ENCODE data around the gene DNAH8.

The DNAH8 gene

GRCh38 chr6:39049575-39050283 lies 334.6 kb downstream of the DNAH8 start:
- no peak for DNase-seq (ENCODE audit: low read depth in 1 of 2, low spot score in 1 of 2)

GRCh38 chr6:39050453-39051112 lies 335.5 kb downstream of the DNAH8 start:
- no peak for DNase-seq (ENCODE audit: low read depth in 1 of 2, low spot score in 1 of 2)

DNA sequence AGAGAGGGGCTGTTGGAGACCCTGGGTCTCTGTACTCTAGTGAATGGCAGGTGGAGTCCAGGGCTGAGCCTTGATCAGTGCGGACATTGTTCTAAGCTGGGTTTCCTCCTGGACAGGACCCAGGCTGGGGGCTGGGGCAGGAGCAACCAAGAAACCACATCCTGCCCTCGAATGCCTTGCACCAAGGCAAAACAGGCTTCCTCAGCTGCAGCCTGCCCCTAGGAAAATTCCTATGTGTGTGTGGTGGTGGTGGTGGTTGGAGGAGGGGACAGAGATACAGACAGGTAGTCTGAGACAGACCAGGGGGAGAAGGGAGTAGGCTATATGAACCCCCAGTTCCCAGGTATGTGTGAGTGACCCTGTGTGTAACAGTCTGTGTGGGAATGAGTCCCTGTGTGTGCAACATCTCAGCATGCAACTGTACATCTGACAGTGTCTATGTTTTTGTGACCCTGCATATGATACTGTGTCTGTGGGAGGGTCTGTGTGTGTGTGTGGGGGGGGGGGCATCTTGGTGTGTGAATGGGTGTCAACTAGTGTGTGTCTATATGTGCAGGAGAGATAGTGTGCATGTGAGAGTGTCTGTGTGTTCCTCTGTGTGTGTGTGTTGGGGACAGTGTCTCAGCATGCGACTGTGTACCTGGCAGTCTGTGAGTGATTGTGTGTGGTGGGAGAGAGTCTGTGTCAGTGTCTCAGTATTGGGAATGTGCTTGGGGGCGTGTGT lies 336.4 kb downstream of the DNAH8 start:
- no peak for DNase-seq (ENCODE audit: low read depth in 1 of 2, low spot score in 1 of 2)

DNA sequence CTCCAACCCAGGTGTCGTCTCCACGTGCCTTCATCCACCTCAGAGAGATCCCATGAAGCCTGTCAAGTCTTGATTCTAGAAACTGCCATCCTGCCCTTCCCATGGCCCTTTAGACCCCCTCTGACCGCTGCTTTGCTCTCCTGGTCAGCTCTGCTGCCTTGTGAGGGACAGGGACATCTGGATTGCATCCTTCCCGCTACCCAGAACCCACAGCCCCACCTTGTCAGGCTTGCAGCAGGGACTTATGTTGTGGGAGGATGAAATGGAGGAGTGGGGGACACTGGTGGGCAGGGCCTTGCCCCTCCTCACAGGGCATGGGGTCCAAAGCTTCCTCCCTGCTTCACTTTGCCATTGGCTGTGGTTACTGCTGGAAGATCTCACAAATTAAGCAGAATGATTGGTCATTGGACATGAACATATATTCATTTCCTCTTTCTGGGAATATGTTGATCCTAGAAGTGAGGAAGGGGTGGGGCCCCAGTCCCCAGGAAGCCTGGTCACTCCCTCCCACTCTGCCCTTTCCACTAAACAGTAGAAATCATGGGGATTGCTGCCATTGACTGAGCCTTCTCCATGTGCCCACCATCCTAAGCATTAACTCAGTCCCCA lies 338.0 kb downstream of the DNAH8 start:
- DNase-seq (ENCODE audit: low read depth in 1 of 2, low spot score in 1 of 2): no peak

DNA sequence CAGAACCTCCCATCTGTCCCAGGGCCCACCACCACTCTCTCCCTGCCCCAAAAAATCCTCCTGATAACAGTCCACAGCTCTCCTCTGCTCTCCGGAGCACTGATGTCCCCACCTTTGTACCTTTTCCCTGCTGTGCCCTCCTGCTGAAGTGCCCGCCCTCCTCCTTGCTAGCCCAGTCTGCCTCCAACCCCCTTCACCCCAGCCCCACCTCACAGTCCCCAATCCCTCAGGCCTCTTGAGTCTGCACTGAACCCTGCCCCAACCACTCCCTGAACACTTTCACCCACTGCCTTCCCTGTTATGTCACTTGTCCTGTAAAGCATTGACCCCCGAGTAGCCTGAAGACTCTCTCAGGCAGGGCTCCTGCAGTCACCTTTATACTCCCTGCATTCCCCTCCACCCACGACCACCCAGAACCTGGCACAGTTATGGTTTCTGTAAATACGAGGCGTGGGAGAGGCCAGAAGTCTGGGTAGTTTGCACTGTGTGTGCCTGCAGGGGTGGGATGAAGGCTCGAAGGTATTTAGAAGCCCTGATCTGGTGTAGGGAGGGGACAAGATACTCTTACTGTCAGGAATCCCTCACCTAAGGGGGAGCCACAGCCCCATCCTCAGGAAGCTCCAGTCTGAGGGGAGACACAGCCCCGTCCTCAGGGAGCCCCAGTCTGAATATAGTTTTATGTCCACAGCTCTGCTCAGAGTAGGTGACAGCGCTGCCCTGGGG lies 338.9 kb downstream of the DNAH8 start:
- no peak for DNase-seq (ENCODE audit: low read depth in 1 of 2, low spot score in 1 of 2)

- no peak for DNase-seq (ENCODE audit: low read depth in 1 of 2, low spot score in 1 of 2)
Measured at GRCh38 chr6:39054577-39055142, 339.5 kb downstream of the DNAH8 start.

- no peak for DNase-seq (ENCODE audit: low read depth in 1 of 2, low spot score in 1 of 2)
Measured at GRCh38 chr6:39055661-39056060, 340.6 kb downstream of the DNAH8 start.

GRCh38 chr6:39056191-39056590 lies 341.1 kb downstream of the DNAH8 start:
- no peak for DNase-seq (ENCODE audit: low read depth in 1 of 2, low spot score in 1 of 2)

- DNase-seq (ENCODE audit: low read depth in 1 of 2, low spot score in 1 of 2): no peak
Measured at GRCh38 chr6:39056681-39057080, 341.6 kb downstream of the DNAH8 start.

DNA sequence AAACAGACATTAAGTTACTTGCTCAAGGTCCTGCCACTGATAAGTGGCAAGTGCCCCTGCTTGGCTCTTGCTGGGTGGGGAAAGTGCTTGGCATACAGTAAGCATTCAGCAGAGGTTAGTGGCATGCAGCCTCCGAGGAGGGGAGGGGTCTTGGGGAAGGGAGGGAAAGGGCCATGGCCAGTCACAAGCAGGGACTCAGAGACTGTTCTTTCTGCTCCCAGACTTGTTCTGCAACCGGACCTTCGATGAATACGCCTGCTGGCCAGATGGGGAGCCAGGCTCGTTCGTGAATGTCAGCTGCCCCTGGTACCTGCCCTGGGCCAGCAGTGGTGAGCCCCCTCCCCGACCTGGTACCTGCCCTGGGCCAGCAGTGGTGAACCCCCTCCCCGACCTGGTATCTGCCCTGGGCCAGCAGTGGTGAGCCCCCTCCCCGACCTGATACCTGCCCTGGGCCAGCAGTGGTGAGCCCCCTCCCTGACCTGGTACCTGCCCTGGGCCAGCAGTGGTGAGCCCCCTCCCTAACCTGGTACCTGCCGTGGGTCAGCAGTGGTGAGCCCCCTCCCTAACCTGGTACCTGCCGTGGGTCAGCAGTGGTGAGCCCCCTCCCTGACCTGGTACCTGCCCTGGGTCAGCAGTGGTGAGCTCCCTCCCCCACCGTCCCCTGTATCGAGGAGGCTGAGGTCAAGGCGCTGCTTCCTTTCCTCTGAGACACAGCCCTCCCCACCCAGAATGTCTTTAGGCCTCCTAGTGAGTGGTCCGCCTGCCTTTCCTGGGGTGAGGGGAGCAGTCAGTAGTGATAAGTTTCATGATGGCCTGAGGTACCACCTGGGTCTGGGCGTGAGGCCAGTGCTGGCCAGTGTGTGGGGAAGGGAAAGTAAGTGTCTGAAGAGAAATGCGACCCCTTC lies 342.4 kb downstream of the DNAH8 start:
- no peak for DNase-seq (ENCODE audit: low read depth in 1 of 2, low spot score in 1 of 2)

DNA sequence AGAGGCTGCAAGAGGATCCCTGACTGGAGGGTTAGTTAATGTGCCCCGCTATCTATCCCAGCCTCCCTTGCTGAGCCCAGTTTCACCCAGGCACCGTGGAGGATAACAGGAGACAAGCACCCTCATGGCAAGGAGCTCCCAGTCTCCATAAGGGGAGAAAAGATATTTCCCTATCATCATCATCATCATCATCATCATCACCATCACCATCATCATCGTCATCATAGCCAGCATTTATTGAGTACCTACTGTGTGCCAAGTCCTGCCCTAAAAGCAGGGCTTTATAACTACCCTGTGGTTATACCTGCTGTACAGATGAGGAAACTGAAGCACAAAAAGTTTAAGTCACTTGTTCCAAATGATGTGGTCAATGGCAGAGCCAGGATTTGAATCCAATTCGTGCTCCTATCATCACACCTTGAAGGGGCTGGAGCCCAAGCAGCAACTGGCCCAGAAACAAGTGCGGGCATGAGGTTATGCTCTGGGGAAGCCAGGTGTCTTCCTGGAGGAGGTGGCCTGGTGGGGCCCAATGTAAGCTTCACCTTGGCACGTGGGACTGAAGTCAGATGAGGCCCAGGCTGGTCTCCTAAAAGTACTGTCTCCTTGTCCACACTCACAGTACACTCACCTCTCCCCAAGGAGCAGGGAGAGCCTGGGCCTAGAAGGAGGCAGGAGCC lies 343.5 kb downstream of the DNAH8 start:
- no peak for DNase-seq (ENCODE audit: low read depth in 1 of 2, low spot score in 1 of 2)

GRCh38 chr6:39059496-39060310 lies 344.6 kb downstream of the DNAH8 start:
- DNase-seq (ENCODE audit: low read depth in 1 of 2, low spot score in 1 of 2): no peak

DNA sequence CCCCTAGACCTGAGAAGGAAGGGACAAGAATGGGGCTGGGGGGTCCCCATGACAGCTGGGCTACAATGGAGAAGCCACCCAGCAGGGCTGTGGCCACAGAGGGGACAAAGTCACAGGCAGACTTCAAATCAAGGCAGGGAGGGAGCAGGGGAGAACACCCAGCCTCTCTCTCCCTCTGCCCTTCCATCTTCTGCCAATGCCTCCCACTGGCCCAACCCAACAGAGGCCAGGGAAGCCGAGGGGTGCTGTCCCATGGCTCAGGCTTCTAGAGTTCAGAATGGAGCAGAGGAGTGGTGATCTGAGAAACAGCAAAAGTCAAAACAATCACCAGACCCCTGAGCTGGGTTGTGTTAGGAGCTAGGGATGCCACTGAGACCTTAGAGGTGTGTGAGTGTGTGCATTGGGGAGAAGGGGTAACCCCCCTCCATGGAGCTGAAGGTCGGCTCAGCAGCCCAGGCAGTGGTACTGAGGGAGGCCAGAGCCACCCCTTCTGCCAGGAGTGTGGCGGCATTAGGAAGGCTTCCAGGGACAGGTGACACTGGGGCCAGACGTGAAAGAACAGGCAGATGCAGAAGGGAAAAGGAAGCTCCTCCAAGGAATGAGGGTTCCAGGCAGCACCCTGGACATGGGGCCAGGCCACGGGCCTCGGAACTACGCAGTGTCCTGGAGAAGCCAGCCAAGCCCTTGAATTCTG lies 345.5 kb downstream of the DNAH8 start:
- no peak for DNase-seq (ENCODE audit: low read depth in 1 of 2, low spot score in 1 of 2)

- no peak for DNase-seq (ENCODE audit: low read depth in 1 of 2, low spot score in 1 of 2)
Measured at GRCh38 chr6:39061182-39061581, 346.1 kb downstream of the DNAH8 start.

DNA sequence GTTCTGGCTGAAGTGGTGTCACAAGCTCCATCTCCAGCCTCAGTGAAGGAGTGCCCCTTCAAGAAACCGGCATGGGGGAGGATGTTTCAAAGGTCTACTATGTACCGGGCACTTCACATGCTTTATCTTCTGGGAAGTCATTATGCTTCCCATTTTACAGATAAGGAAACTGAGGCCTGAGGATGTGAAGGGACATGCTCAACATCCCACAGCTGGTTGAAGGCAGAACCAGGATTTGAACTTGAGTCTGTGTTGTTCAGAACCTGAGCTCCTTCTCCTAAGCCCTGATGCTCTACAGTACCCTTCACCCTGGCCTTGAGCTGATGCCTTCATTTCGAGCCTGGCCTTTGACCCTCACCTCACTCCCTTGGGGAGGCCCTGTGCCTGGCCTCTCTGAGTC lies 346.5 kb downstream of the DNAH8 start:
- no peak for DNase-seq (ENCODE audit: low read depth in 1 of 2, low spot score in 1 of 2)

DNA sequence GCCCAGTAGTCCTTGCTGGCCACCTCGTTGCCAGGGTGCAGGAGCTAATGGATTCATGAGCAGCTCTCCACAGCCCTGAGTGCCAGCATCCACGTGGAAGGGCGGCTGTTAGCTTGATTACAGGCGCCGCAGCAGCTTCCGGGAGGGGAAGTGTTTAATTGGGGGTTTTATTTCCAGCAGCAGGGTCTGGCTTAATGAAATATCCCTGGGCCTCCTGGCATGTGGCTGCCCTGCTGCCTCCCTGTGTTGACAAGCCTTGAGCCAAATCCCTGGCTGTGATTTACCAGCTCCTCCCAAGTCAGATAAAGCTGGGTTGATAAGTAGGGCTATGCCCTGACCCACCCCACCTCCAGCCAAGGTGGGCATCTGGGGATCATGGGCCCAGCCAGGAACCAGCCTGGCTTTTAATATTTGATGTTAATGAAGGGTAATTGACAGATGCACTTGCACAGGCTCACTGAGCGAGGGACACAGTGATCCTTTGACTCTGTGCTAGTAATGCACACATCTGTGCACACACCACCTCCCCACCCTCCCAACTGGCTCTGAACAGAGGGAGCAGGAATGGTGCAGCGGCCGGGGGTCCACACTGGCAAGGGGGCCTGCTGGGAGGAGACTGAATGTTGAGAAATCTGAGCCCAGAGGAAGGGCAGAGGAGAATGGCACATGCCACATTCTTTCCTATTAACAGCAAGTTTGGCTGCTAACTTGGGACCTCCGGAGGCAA lies 347.1 kb downstream of the DNAH8 start:
- no peak for DNase-seq (ENCODE audit: low read depth in 1 of 2, low spot score in 1 of 2)

DNA sequence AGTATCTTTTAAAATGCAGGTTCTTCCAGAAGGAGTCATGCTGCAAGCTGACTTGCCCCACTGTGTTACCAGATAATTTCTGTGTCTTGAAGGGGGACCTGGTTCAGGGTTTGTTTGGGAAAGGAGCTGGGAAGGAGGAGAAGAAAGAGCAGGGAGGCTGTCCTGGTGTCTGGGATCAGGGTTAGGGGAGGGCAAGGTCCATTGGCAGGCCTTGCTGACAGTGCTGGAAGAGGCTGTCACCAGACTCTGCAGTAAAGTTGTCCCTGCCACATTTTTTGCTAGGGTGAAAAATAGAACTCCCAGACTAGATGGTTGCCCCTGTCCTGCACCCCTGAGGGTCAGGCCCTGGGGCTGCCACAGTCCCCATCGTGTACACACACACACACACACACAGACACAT lies 348.4 kb downstream of the DNAH8 start:
- no peak for DNase-seq (ENCODE audit: low read depth in 1 of 2, low spot score in 1 of 2)
